ENCODE results near the gene VCP. TPM values are rescaled to one million over a fixed set of nuclear protein-coding genes. Genes with fewer than 3 reads are reported as not detected.

The VCP gene
- total RNA-seq, 1 donor from 2014 or later, result 374 TPM

- Mint-ChIP-seq H3K9me3 (no peaks in the 10 kb centered on the region), H3K36me3 (ENCODE audit: low read depth) (no peaks in the 10 kb centered on the region), H3K27me3 (ENCODE audit: low read depth) (peaks cover 2% of the 10 kb centered on the region), H3K27ac (ENCODE audit: unreplicated experiment) (peak overlapping the region; percentile 94), H3K4me3 (peak overlapping the region; percentile 86), H3K4me1 (peaks cover 64% of the 10 kb centered on the region)
- DNase-seq (ENCODE audit: low read depth, low spot score), result peak; percentile 25
- no peak for TF ChIP-seq CTCF (conservative IDR thresholded peaks at IDR 0.05)
Measured at GRCh38 chr9:35114840-35115628, 42.6 kb upstream of the VCP start.

- peak; percentile 79 for DNase-seq (ENCODE audit: low read depth, low spot score)
- H3K9me3 Mint-ChIP-seq, result no peaks in the 10 kb centered on the region
- H3K4me3 Mint-ChIP-seq, result peak overlapping the region; percentile 86
- H3K4me1 Mint-ChIP-seq, result peaks cover 70% of the 10 kb centered on the region
- peaks cover 2% of the 10 kb centered on the region for H3K27me3 Mint-ChIP-seq (ENCODE audit: low read depth)
- TF ChIP-seq CTCF (conservative IDR thresholded peaks at IDR 0.05), result no peak
- H3K36me3 Mint-ChIP-seq (ENCODE audit: low read depth), result no peaks in the 10 kb centered on the region
- H3K27ac Mint-ChIP-seq (ENCODE audit: unreplicated experiment), result peak overlapping the region; percentile 94
Measured at GRCh38 chr9:35114113-35114839, 41.9 kb upstream of the VCP start.

GRCh38 chr9:35112257-35113020 lies 40.0 kb upstream of the VCP start:
- H3K4me3 Mint-ChIP-seq, result peak overlapping the region; percentile 94
- peaks cover 68% of the 10 kb centered on the region for H3K4me1 Mint-ChIP-seq

GRCh38 chr9:35111001-35111933 lies 38.8 kb upstream of the VCP start:
- Mint-ChIP-seq H3K4me3 (peak overlapping the region; percentile 94), H3K36me3 (ENCODE audit: low read depth) (no peaks in the 10 kb centered on the region), H3K9me3 (no peaks in the 10 kb centered on the region), H3K27me3 (ENCODE audit: low read depth) (no peaks in the 10 kb centered on the region), H3K27ac (ENCODE audit: unreplicated experiment) (peak overlapping the region; percentile 51), H3K4me1 (peaks cover 58% of the 10 kb centered on the region)
- TF ChIP-seq CTCF (conservative IDR thresholded peaks at IDR 0.05), result no peak
- peak; percentile 88 for DNase-seq (ENCODE audit: low read depth, low spot score)

More at GRCh38 chr9:35112257-35113020, 40.0 kb upstream of the VCP start:
- TF ChIP-seq CTCF (conservative IDR thresholded peaks at IDR 0.05), result no peak
- Mint-ChIP-seq H3K36me3 (ENCODE audit: low read depth) (no peaks in the 10 kb centered on the region), H3K27ac (ENCODE audit: unreplicated experiment) (peak overlapping the region; percentile 63), H3K27me3 (ENCODE audit: low read depth) (peaks cover 2% of the 10 kb centered on the region), H3K9me3 (no peaks in the 10 kb centered on the region)
- no peak for DNase-seq (ENCODE audit: low read depth, low spot score)
